ENCODE measurements around the gene RNU2-63P.

- TF ChIP-seq CTCF (IDR thresholded peaks at IDR 0.05), result no peak
- TF ChIP-seq EZH2 (IDR thresholded peaks at IDR 0.05; ENCODE audit: borderline replicate concordance, insufficient read depth, low read depth, low read length, poor library complexity, severe bottlenecking), result no peak
These were observed 33.3 kb upstream of the RNU2-63P start for GRCh38 chr2:88049622-88050021.
